Heart left ventricle (tissue), 13 donors: Measurements from ENCODE around the gene SCARB1.
"Not testable (repeated sequence)": the region's sequence is repeated elsewhere in the genome, so short reads cannot be mapped to it uniquely, and the experiment has no call there.

Experiments used
- POLR2A ChIP-seq, 2 donors: fragments of 450-650 bp; IDR thresholded peaks; one replicate each; pipeline ENCODE4 v1.6.1; 2017; ENCODE audit warnings: antibody characterized with exemption in 2 of 2, mild to moderate bottlenecking in 2 of 2, moderate library complexity in 2 of 2
- TF ChIP-seq, protein P1 (sequence below), 12 donors: fragments of 200-600 bp; sonication (generic) in 4 of 12; IDR thresholded peaks; one replicate each; pipeline versions ENCODE4 v1.5.0 to v1.8.0; 2018 to 2022; ENCODE audit warnings: antibody characterized with exemption in 12 of 12, mild to moderate bottlenecking in 5 of 12
- donor health status: ischemic (EF 13 %, LVEDD 7.1; RV severe dilation, severe dysfunction).
- donor health status: DM: no; HTN: yes; CAD: no.
- donor health status: DM: no; HTN: no; CAD: no.
- donor health status: ischemic (EF 25% LVEDD 6.9; RV normal size, moderate dysfunction).
- donor health status: ischemic (EF 25% LVEDD 5.7; RV mildly dilated, moderate dysfunction).
- donor health status: ischemic (EF 35%, LVEDD 5.7; RV mildly dilated, moderate dysfunction).
- donor health status: nonischemic (EF 11% LVEDD 7.7; RV severe dilation, severe dysfunction).
- donor health status: DM: yes; HTN: yes; CAD: no.
- donor health status: PGD.
- donor health status: ischemic (EF 29% LVEDD 5.4; RV normal size, mild dysfunction).
- donor health status: nonischemic (EF 23%, LVEDD 6.1; RV moderate dilation, normal function).

DNA sequence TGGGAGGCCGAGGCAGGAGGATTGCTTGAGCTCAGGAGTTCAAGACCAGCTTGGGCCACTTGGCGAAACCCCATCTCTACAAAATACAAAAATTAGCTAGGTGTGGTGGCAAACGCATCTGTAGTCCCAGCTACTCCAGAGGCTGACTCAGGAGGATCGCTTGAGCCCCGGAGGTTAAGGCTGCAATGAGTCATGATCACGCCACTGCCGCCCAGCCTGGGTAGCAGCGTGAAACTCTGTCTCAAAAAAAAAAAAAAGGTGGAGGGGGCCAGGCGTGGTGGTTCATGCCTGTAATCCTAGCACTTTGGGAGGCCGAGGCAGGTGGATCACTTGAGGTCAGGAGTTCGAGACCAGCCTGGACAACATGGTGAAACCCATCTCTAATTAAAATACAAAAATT is 16.7 kb upstream of the SCARB1 start:
- TF ChIP-seq, protein P1, sequence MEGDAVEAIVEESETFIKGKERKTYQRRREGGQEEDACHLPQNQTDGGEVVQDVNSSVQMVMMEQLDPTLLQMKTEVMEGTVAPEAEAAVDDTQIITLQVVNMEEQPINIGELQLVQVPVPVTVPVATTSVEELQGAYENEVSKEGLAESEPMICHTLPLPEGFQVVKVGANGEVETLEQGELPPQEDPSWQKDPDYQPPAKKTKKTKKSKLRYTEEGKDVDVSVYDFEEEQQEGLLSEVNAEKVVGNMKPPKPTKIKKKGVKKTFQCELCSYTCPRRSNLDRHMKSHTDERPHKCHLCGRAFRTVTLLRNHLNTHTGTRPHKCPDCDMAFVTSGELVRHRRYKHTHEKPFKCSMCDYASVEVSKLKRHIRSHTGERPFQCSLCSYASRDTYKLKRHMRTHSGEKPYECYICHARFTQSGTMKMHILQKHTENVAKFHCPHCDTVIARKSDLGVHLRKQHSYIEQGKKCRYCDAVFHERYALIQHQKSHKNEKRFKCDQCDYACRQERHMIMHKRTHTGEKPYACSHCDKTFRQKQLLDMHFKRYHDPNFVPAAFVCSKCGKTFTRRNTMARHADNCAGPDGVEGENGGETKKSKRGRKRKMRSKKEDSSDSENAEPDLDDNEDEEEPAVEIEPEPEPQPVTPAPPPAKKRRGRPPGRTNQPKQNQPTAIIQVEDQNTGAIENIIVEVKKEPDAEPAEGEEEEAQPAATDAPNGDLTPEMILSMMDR (IDR thresholded peaks at IDR 0.05): not testable (repeated sequence)
- not testable (repeated sequence) for TF ChIP-seq POLR2A (IDR thresholded peaks at IDR 0.05)
